K562 (cell line): Measurements from ENCODE around the gene PYM1. TPM values are rescaled to one million over a fixed set of nuclear protein-coding genes. Genes with fewer than 3 reads are reported as not detected.
A peak's percentile ranks its signal among the peaks of the same experiment; 100 is the strongest.

ENCODE experiments used
- CBFA2T3 ChIP-seq: fragments of 450-650 bp; IDR thresholded peaks from 2 replicates; pipeline ENCODE4 v1.6.1; 2017
- CBX2 ChIP-seq: fragments of 200-600 bp; sonication (generic); IDR thresholded peaks from one replicate; pipeline ENCODE4 v1.6.1; 2012; ENCODE audit warnings: mild to moderate bottlenecking, low read length, inconsistent platforms; ENCODE audit not compliant: insufficient read depth, poor library complexity, severe bottlenecking
- ERF ChIP-seq: fragments of 450-650 bp; formaldehyde crosslinking; IDR thresholded peaks from 2 replicates; pipeline ENCODE4 v1.4.0; 2020; ENCODE audit warnings: mild to moderate bottlenecking, mixed read lengths
- HCFC1 ChIP-seq: IDR thresholded peaks from 2 replicates; pipeline ENCODE4 v1.6.1; 2012; ENCODE audit warnings: low read depth, low read length, improper control_type of control experiment
- ILF3 ChIP-seq: fragments of 450-650 bp; IDR thresholded peaks from 2 replicates; pipeline ENCODE4 v1.6.1; 2018; ENCODE audit warnings: antibody characterized with exemption, mild to moderate bottlenecking, moderate library complexity, borderline replicate concordance
- MBD2 ChIP-seq: sonication (generic); IDR thresholded peaks from 2 replicates; pipeline ENCODE4 v1.6.1; 2016; ENCODE audit warnings: low read depth, borderline replicate concordance
- MCM3 ChIP-seq: fragments of 450-650 bp; IDR thresholded peaks from 2 replicates; pipeline ENCODE4 v1.6.1; 2016
- NBN ChIP-seq: fragments of 450-650 bp; IDR thresholded peaks from 2 replicates; pipeline ENCODE4 v1.6.1; 2016; ENCODE audit warnings: low read depth, mild to moderate bottlenecking
- RAD51 ChIP-seq: fragments of 450-650 bp; IDR thresholded peaks from 2 replicates; pipeline ENCODE4 v1.7.1; 2016; ENCODE audit warnings: low read depth, mild to moderate bottlenecking, borderline replicate concordance
- SMARCC2 ChIP-seq: fragments of 450-650 bp; IDR thresholded peaks from 2 replicates; pipeline ENCODE4 v1.6.1; 2017; ENCODE audit warnings: antibody characterized with exemption, moderate library complexity, mild to moderate bottlenecking, low read depth
- ZFP1 ChIP-seq: fragments of 450-650 bp; formaldehyde crosslinking; IDR thresholded peaks from 2 replicates; pipeline ENCODE4 v1.4.0; 2020; ENCODE audit warnings: mild to moderate bottlenecking, mixed read lengths
- ZFX ChIP-seq: sonication (generic); formaldehyde crosslinking; IDR thresholded peaks from 2 replicates; pipeline ENCODE4 v1.8.0; 2022; ENCODE audit warnings: mild to moderate bottlenecking, missing genetic modification reagents, moderate library complexity
- ZNF197 ChIP-seq: fragments of 200-800 bp; sonication (Bioruptor generic); IDR thresholded peaks from 2 replicates; pipeline ENCODE4 v1.6.1; 2016; ENCODE audit warnings: low read depth, missing genetic modification characterization, missing compliant biosample characterization
- ZNF431 ChIP-seq: sonication (generic); formaldehyde crosslinking; IDR thresholded peaks from 2 replicates; pipeline ENCODE4 v1.8.0; 2022; ENCODE audit warnings: mild to moderate bottlenecking, missing genetic modification reagents
- polyA plus RNA-seq, 8 experiments: library from polyadenylated mRNA; depleted of rRNA in 4 of 8; stranded (reverse) in 5 of 8; unstranded in 3 of 8; fragments of >200 nt; fragmentation: Nextera tagmentation in 2 of 8; fragmentation: Illumina TruSeq in 1 of 8; extraction: Ambion mirVana in 2 of 8; extraction: Trizol in 1 of 8; gene quantifications; 2 replicates each; pipeline versions ENCODE4 v1.2.1 to v1.2.3, GENCODE V29; 2011 to 2014; ENCODE audit warnings: inconsistent platforms in 1 of 8, missing spikeins in 1 of 8
- total RNA-seq, 7 experiments: library from RNA; depleted of rRNA in 6 of 7; stranded (reverse); fragments of >200 nt in 6 of 7; fragmentation: Illumina TruSeq in 2 of 7; extraction: Trizol in 2 of 7; gene quantifications; 2 replicates each; pipeline versions ENCODE4 v1.2.1 to v1.2.3, GENCODE V29; 2011 to 2021; ENCODE audit warnings: low replicate concordance in 1 of 7
- TF ChIP-seq, protein P1 (sequence below): sonication (generic); formaldehyde crosslinking; IDR thresholded peaks from 2 replicates; pipeline ENCODE4 v1.8.0; 2023; ENCODE audit warnings: mild to moderate bottlenecking, missing genetic modification reagents
- TF ChIP-seq, protein P2 (sequence below), 2 experiments: fragments of 450-650 bp in 1 of 2; sonication (generic) in 1 of 2; formaldehyde crosslinking; conservative IDR thresholded peaks; 2 replicates each; pipeline versions ENCODE4 v1.4.0 to v1.8.1; 2020 to 2022; ENCODE audit warnings: mild to moderate bottlenecking in 1 of 2, missing genetic modification reagents in 1 of 2
- TF ChIP-seq, protein P3 (sequence below): fragments of 250-450 bp; sonication (Bioruptor Pico); IDR thresholded peaks from 2 replicates; pipeline ENCODE4 v1.8.0; 2021; ENCODE audit warnings: borderline replicate concordance, mild to moderate bottlenecking, moderate library complexity; ENCODE audit not compliant: poor library complexity, severe bottlenecking
- TF ChIP-seq, protein P4 (sequence below): fragments of 450-650 bp; IDR thresholded peaks from 2 replicates; pipeline ENCODE4 v1.7.1; 2018; ENCODE audit warnings: mild to moderate bottlenecking, low read depth; ENCODE audit not compliant: partially characterized antibody
- TF ChIP-seq, protein P5 (sequence below): fragments of 450-650 bp; formaldehyde crosslinking; IDR thresholded peaks from 2 replicates; pipeline ENCODE4 v1.4.0; 2020; ENCODE audit warnings: mild to moderate bottlenecking, moderate library complexity
- TF ChIP-seq, protein P6 (sequence below), 2 experiments: fragments of 450-650 bp in 1 of 2; sonication (generic) in 1 of 2; formaldehyde crosslinking in 1 of 2; IDR thresholded peaks in 1 of 2; conservative IDR thresholded peaks in 1 of 2; 2 replicates each; pipeline versions ENCODE4 v1.6.1 to v1.8.1; 2016 to 2023; ENCODE audit warnings: mild to moderate bottlenecking in 2 of 2, moderate library complexity in 2 of 2, inconsistent platforms in 1 of 2, missing genetic modification reagents in 1 of 2

The PYM1 gene
- total and polyA plus RNA-seq, 9 of the 15 experiments (the other 6 are each of a cell fraction or from before 2014, with no cell fraction given) = 29.0 to 51.3 (median 34.1) TPM

DNA sequence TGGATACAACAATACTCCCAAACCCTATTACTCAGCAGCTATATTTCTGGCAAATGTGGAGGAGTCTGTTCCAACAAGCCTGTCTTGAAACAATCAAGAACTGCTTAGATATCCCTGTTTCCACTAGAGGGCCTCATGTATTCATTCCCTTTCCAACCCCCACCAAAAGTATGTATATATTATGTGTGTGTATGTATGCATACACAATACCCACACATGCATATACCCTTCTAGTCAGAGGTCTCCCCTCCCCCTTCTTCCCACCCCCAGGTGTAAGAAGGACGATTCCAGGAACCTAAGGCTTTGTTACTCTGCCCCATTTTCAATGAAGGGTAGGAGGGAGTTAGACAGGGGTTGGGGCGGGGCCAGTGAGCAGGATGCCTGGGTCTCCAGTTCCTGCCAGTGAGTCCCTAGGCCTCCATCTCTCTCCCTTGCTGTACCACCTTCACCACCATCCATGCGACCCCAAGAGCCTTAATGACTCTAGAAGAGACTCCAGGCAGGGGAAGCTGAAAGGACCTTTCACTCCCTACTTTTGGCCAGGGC lies 3.1 kb upstream of the PYM1 start, which contains the start of gene DGKA (continued):
- TF ChIP-seq, protein P1, sequence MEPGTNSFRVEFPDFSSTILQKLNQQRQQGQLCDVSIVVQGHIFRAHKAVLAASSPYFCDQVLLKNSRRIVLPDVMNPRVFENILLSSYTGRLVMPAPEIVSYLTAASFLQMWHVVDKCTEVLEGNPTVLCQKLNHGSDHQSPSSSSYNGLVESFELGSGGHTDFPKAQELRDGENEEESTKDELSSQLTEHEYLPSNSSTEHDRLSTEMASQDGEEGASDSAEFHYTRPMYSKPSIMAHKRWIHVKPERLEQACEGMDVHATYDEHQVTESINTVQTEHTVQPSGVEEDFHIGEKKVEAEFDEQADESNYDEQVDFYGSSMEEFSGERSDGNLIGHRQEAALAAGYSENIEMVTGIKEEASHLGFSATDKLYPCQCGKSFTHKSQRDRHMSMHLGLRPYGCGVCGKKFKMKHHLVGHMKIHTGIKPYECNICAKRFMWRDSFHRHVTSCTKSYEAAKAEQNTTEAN (CRISPR knock-in tag) = no peak
- TF ChIP-seq ZFX (CRISPR knock-in tag) = peak; percentile 36
- TF ChIP-seq, protein P2, sequence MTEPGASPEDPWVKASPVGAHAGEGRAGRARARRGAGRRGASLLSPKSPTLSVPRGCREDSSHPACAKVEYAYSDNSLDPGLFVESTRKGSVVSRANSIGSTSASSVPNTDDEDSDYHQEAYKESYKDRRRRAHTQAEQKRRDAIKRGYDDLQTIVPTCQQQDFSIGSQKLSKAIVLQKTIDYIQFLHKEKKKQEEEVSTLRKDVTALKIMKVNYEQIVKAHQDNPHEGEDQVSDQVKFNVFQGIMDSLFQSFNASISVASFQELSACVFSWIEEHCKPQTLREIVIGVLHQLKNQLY (CRISPR knock-in tag; conservative IDR thresholded peaks at IDR 0.05) = no peak
- no peak for TF ChIP-seq CBFA2T3
- no peak for TF ChIP-seq ERF (CRISPR knock-in tag)
- TF ChIP-seq HCFC1 = no peak
- no peak for TF ChIP-seq CBX2
- TF ChIP-seq, protein P3, sequence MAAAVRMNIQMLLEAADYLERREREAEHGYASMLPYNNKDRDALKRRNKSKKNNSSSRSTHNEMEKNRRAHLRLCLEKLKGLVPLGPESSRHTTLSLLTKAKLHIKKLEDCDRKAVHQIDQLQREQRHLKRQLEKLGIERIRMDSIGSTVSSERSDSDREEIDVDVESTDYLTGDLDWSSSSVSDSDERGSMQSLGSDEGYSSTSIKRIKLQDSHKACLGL (CRISPR knock-in tag) = no peak
- TF ChIP-seq RAD51 = no peak
- TF ChIP-seq MCM3 = no peak
- 0 out of 2 replicates have a peak, but pooled peaks have one; percentile 36 for TF ChIP-seq NBN
- TF ChIP-seq, protein P4, sequence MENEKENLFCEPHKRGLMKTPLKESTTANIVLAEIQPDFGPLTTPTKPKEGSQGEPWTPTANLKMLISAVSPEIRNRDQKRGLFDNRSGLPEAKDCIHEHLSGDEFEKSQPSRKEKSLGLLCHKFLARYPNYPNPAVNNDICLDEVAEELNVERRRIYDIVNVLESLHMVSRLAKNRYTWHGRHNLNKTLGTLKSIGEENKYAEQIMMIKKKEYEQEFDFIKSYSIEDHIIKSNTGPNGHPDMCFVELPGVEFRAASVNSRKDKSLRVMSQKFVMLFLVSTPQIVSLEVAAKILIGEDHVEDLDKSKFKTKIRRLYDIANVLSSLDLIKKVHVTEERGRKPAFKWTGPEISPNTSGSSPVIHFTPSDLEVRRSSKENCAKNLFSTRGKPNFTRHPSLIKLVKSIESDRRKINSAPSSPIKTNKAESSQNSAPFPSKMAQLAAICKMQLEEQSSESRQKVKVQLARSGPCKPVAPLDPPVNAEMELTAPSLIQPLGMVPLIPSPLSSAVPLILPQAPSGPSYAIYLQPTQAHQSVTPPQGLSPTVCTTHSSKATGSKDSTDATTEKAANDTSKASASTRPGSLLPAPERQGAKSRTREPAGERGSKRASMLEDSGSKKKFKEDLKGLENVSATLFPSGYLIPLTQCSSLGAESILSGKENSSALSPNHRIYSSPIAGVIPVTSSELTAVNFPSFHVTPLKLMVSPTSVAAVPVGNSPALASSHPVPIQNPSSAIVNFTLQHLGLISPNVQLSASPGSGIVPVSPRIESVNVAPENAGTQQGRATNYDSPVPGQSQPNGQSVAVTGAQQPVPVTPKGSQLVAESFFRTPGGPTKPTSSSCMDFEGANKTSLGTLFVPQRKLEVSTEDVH = no peak
- TF ChIP-seq, protein P5, sequence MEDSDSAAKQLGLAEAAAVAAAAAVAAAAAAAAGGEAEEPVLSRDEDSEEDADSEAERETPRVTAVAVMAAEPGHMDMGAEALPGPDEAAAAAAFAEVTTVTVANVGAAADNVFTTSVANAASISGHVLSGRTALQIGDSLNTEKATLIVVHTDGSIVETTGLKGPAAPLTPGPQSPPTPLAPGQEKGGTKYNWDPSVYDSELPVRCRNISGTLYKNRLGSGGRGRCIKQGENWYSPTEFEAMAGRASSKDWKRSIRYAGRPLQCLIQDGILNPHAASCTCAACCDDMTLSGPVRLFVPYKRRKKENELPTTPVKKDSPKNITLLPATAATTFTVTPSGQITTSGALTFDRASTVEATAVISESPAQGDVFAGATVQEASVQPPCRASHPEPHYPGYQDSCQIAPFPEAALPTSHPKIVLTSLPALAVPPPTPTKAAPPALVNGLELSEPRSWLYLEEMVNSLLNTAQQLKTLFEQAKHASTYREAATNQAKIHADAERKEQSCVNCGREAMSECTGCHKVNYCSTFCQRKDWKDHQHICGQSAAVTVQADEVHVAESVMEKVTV (CRISPR knock-in tag) = 0 out of 2 replicates have a peak, but pooled peaks have one; percentile 3
- TF ChIP-seq SMARCC2 = no peak
- TF ChIP-seq ZNF197 (CRISPR knock-in tag) = no peak
- no peak for TF ChIP-seq ZNF431 (CRISPR knock-in tag)
- TF ChIP-seq, protein P6, sequence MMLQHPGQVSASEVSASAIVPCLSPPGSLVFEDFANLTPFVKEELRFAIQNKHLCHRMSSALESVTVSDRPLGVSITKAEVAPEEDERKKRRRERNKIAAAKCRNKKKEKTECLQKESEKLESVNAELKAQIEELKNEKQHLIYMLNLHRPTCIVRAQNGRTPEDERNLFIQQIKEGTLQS (IDR thresholded peaks at IDR 0.05) = no peak
- TF ChIP-seq, protein P6 (CRISPR knock-in tag; conservative IDR thresholded peaks at IDR 0.05) = no peak
- TF ChIP-seq ZFP1 (CRISPR knock-in tag) = no peak
- no peak for TF ChIP-seq ILF3
- no peak for TF ChIP-seq MBD2
